Activated CD4-positive, CD25-positive, alpha-beta regulatory T cell treated with anti-CD3 and anti-CD28 coated beads, Interleukin-2, amount 50 U/mL, for 24 hours (primary cell): ENCODE results near the gene OTP.
"Not testable (repeated sequence)": the region's sequence is repeated elsewhere in the genome, so short reads cannot be mapped to it uniquely, and the experiment has no call there.

Experiments
- ATAC-seq, 2 donors: fragments of 150-1000 bp; cut with Tn5 transposase; one replicate each; pipeline ENCODE4 v1.10.0; 2021; ENCODE audit warnings: mild to moderate bottlenecking in 1 of 2, moderate library complexity in 1 of 2

OTP gene

DNA sequence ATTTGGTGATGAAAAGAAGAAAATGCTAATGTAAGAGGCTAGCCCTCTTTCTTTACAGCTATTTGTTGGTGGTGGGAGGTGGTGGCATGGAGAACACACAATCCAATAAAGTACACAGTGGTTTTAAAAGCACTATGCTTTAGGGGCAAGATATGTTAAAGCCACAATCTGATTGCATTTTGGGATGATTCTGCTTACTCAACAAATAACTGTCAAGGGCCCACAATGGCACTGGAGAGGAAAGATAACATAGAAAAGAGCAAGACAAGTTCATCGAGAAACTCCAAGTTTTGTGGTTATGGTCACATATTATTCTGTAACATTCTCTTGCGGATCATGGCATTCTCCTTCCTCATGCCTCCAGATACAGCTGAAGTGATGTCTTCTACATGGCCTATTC lies 38.8 kb downstream of the OTP start:
- ATAC-seq, result no peak

GRCh38 chr5:77590347-77590746 lies 48.2 kb downstream of the OTP start:
- ATAC-seq, result no peak

- no peak for ATAC-seq
Observed at GRCh38 chr5:77588175-77588574, 50.3 kb downstream of the OTP start.

- no peak for ATAC-seq
Observed at GRCh38 chr5:77586101-77586500, 52.4 kb downstream of the OTP start.

- not testable (repeated sequence) for ATAC-seq
Observed at GRCh38 chr5:77582143-77582542, 56.4 kb downstream of the OTP start.
